Tibial artery (tissue), 4 donors: ENCODE data around the gene YPEL4.

Experiments
- DNase-seq, 2 donors: peaks; one replicate each; pipeline ENCODE4 v3.0.0-alpha.2; 2019
- H3K27ac ChIP-seq, 2 donors: fragments of 200-600 bp; sonication (generic) in 1 of 2; 1 replicate in 1 of 2; 2 replicates in 1 of 2; pipeline ENCODE4 v1.5.1; 2018 to 2019; ENCODE audit warnings: mild to moderate bottlenecking in 1 of 2
- H3K27me3 ChIP-seq, 2 donors: fragments of 200-600 bp; sonication (generic) in 1 of 2; one replicate each; pipeline versions ENCODE4 v1.5.1 to v1.6.0; 2016 to 2019
- H3K36me3 ChIP-seq, 3 donors: fragments of 200-600 bp; sonication (generic) in 2 of 3; one replicate each; pipeline ENCODE4 v1.5.1; 2016 to 2019; ENCODE audit warnings: mild to moderate bottlenecking in 2 of 3
- H3K4me1 ChIP-seq, 4 donors: fragments of 200-600 bp; sonication (generic) in 2 of 4; 1 replicate in 3 of 4; 2 replicates in 1 of 4; pipeline ENCODE4 v1.5.1; 2016 to 2019
- H3K4me3 ChIP-seq, 2 donors: fragments of 200-600 bp; sonication (generic) in 1 of 2; 1 replicate in 1 of 2; 2 replicates in 1 of 2; pipeline ENCODE4 v1.5.1; 2018 to 2019; ENCODE audit warnings: mild to moderate bottlenecking in 2 of 2
- H3K9me3 ChIP-seq, 3 donors: fragments of 200-600 bp; sonication (generic) in 1 of 3; one replicate each; pipeline ENCODE4 v1.5.1; 2016 to 2019
- CTCF ChIP-seq, 2 experiments: fragments of 200-600 bp in 1 of 2; fragments of 450-650 bp in 1 of 2; IDR thresholded peaks; one replicate each; pipeline ENCODE4 v1.5.1; 2017 to 2019; ENCODE audit warnings: antibody characterized with exemption in 2 of 2, mild to moderate bottlenecking in 1 of 2, moderate library complexity in 1 of 2
- intact Hi-C: fragments of 100-400 bp; cut with DNase I; formaldehyde crosslinking; loops from one replicate; pipeline ENCODE4 v1.15.0; 2023; ENCODE audit warnings: low total_unique reads

YPEL4 gene

DNA sequence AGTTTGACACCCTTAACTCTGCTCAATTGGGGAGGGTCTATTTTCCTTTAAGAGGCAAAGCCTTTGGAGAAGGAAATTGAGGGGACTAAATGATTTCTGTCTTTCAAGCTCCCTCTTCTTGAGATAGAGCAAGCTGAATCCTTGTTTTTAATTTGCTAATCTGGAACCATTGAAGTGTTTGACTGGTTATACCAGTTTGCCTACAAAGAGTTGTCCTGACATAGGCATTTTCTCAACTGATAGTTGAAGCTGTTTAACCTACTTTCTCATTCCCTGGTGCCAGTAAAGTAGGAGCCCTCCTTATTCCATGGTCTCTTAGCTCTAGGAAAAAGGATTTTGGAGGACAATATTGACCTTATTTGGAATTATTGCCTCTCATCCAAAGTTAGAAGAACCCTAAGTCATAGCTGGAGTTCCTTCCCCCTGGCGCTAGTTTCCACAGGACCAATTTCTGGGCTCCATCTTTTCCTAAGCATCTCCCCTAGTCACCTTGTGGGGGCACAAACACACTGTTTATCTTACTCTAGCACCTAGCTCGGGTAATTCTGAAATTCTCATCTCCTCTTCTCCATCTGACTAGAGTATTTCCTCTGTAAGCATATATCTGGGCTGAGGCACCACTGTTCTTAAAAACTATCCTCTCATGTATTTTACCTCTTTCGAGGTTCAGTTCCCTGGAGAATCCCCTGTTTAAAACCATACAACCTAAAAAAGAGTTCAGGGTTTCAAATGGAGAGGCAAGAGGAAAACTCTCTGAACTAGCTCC lies 25.6 kb upstream of the YPEL4 start:
- H3K4me1 ChIP-seq = peaks cover 0 to 32% (median 15%) of the 10 kb centered on the region in 4 donors
- no peak overlapping the region for H3K27ac ChIP-seq
- no peak for TF ChIP-seq CTCF (IDR thresholded peaks at IDR 0.05)
- no peak for DNase-seq
- intact Hi-C loops = no loop called here
- no peaks in the 10 kb centered on the region for H3K27me3 ChIP-seq
- no peaks in the 10 kb centered on the region for H3K9me3 ChIP-seq
- no peak overlapping the region for H3K4me3 ChIP-seq
- H3K36me3 ChIP-seq = peaks cover 21 to 40% (median 39%) of the 10 kb centered on the region in 3 donors

DNA sequence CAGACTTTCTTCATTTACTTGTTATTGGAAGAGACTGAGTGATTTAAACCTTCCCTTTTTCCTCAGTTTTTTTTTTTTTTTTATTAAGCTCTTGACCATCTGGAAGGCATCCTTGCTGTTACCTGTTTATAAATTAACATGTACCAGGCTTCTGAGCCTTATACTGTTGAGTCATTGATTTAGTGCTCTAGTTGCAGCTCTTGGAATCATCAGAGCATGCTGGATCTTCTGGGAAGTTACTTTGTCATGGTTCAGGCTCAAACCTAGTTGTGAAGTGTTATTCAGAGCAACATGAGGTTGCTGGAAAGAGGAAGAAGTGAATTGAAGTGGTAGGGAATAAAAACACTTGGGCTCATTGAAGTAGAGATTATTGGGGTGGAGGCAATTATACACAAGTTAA lies 24.5 kb upstream of the YPEL4 start:
- Histone ChIP-seq H3K9me3 (no peaks in the 10 kb centered on the region), H3K4me3 (no peak overlapping the region), H3K4me1 (peaks cover 0 to 32% (median 13%) of the 10 kb centered on the region in 4 donors), H3K27me3 (no peaks in the 10 kb centered on the region), H3K36me3 (peaks cover 21 to 40% (median 39%) of the 10 kb centered on the region in 3 donors), H3K27ac (no peak overlapping the region)
- intact Hi-C loops = no loop called here
- DNase-seq = no peak
- TF ChIP-seq CTCF (IDR thresholded peaks at IDR 0.05) = no peak

- Histone ChIP-seq H3K27ac (peak overlapping the region; percentile 92 to 95), H3K27me3 (no peaks in the 10 kb centered on the region), H3K36me3 (peaks cover 14 to 21% (median 18%) of the 10 kb centered on the region in 3 donors), H3K4me3 (peak overlapping the region; percentile 72 to 76), H3K9me3 (no peaks in the 10 kb centered on the region), H3K4me1 (peaks cover 0 to 26% (median 18%) of the 10 kb centered on the region in 4 donors)
- intact Hi-C loops = loop anchor here (5.0 to 10.0 kb wide), 3 partner anchors 46 to 909 kb away; partner anchors contain the start of genes LPXN, MED19, TMX2 and ZFP91
- TF ChIP-seq CTCF (IDR thresholded peaks at IDR 0.05) = no peak
- DNase-seq = no peak
Observed at GRCh38 chr11:57668434-57668782, 18.7 kb upstream of the YPEL4 start.

DNA sequence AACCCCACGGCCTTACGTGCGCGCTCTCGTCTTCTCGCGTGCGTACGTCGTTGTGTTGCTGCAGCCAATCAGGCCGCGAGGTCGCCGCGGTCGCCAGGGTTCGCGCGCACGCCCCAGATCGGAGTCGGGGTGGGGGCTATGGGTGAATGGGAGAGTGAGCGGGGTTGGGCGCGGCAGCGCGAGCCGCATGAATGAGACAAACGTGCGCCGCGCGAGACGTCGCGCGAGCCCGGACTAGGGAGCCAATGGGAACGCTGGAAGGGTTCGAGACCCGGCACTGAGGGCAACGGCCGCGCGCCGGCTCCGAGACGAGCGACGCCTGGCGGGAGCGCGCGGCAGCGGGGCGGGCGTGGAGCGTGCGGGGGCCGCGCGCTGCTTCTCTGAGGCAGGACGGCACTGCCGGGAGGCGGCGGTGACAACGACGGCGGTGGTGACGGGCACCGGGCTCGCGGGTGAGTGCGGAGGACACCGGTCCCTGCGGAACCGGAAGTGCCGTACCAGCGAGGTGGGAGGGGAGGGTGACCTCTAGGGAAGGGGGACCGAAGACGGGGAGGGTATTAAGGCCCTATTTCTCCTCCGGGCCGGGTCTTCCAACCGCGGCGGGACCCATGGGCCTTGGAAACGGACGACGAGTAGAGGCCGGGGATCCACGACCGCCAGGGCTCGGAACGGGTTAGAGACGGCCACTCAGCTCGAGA lies 18.2 kb upstream of the YPEL4 start, which contains the start of gene ZDHHC5:
ZDHHC5 (plus strand) TSS at position 379 of the 698 bp plus-strand sequence. CDS start 4,977 bp downstream, outside the sequence.
- Histone ChIP-seq H3K4me3 (peak within 1 kb of the TSS; percentile 72 to 76), H3K27ac (peak within 1 kb of the TSS; percentile 92 to 95), H3K4me1 (peaks cover 0 to 26% (median 18%) of the 10 kb centered on the region in 4 donors), H3K9me3 (no peaks in the 10 kb centered on the region), H3K36me3 (peaks cover 9 to 18% (median 12%) of the 10 kb centered on the region in 3 donors), H3K27me3 (no peaks in the 10 kb centered on the region)
- intact Hi-C loops = loop anchor here (5.0 to 10.0 kb wide), 3 partner anchors 47 to 909 kb away; partner anchors contain the start of genes LPXN, MED19, TMX2 and ZFP91
- peak; percentile 47 to 48 for TF ChIP-seq CTCF (IDR thresholded peaks at IDR 0.05)
- peak; percentile 99 for DNase-seq

- no peaks in the 10 kb centered on the region for H3K9me3 ChIP-seq
- H3K27ac ChIP-seq = peak overlapping the region; percentile 92 to 95
- no peaks in the 10 kb centered on the region for H3K27me3 ChIP-seq
- peak overlapping the region; percentile 72 to 76 for H3K4me3 ChIP-seq
- DNase-seq = peak; percentile 99
- intact Hi-C loops = loop anchor here (5.0 to 10.0 kb wide), 3 partner anchors 48 to 910 kb away; partner anchors contain the start of genes LPXN, MED19, TMX2 and ZFP91
- peaks cover 0 to 26% (median 18%) of the 10 kb centered on the region in 4 donors for H3K4me1 ChIP-seq
- TF ChIP-seq CTCF (IDR thresholded peaks at IDR 0.05) = peak in 1 of 2 experiments; percentile 12
- peaks cover 3 to 18% (median 9%) of the 10 kb centered on the region in 3 donors for H3K36me3 ChIP-seq
Observed at GRCh38 chr11:57667117-57667735, 17.5 kb upstream of the YPEL4 start.
